PC-3 (cell line): ENCODE results near the gene CCNYL1. TPM values are rescaled to one million over a fixed set of nuclear protein-coding genes. Genes with fewer than 3 reads are reported as not detected.

Source experiments
- ATAC-seq: fragments of 200-7000 bp; cut with Tn5 transposase; 2 replicates; pipeline ENCODE4 v1.9.1; 2020; ENCODE audit warnings: mild to moderate bottlenecking, moderate library complexity
- BruUV-seq: library from RNA; stranded (reverse); fragments of 400-500 nt; replicated peaks from 2 replicates; lab custom pipeline; 2021; lab: Mats Ljungman, UMichigan
- CTCF ChIA-PET: fragments of 300-600 bp; sonication (Branson Sonifier 250); formaldehyde crosslinking; loops from one replicate; lab custom pipeline; 2022; ENCODE audit warnings: antibody characterized with exemption; lab: Charles Lee
- POLR2A ChIA-PET: fragments of 300-600 bp; sonication (Branson Sonifier 250); formaldehyde crosslinking; loops from one replicate; lab custom pipeline; 2022; ENCODE audit warnings: antibody characterized with exemption; ENCODE audit not compliant: unreplicated experiment; lab: Charles Lee
- DNase-seq: peaks from one replicate; pipeline ENCODE4 v3.0.0-alpha.2; 2015
- H2AFZ ChIP-seq: fragments of 300-600 bp; sonication (generic); 2 replicates; pipeline ENCODE4 v1.6.0; 2016; ENCODE audit warnings: antibody characterized with exemption, low read length
- H3F3A ChIP-seq: fragments of 300-600 bp; sonication (generic); one replicate; pipeline ENCODE4 v1.6.0; 2017; ENCODE audit warnings: antibody characterized with exemption, low read length, control low read depth, mild to moderate bottlenecking; ENCODE audit not compliant: unreplicated experiment
- H3K27ac ChIP-seq: fragments of 300-600 bp; sonication (generic); 2 replicates; pipeline ENCODE4 v1.5.1; 2016; ENCODE audit warnings: mild to moderate bottlenecking, low read length
- H3K27me3 ChIP-seq: fragments of 300-600 bp; sonication (generic); 2 replicates; pipeline ENCODE4 v1.6.1; 2016; ENCODE audit warnings: low read length, mixed read lengths
- H3K36me3 ChIP-seq: fragments of 300-600 bp; sonication (generic); 2 replicates; pipeline ENCODE4 v1.6.1; 2016; ENCODE audit warnings: low read depth, mixed run types, low read length, mixed read lengths
- H3K4me1 ChIP-seq: fragments of 300-600 bp; sonication (generic); 2 replicates; pipeline ENCODE4 v1.5.1; 2016; ENCODE audit warnings: low read length; ENCODE audit not compliant: insufficient read depth
- H3K4me2 ChIP-seq: fragments of 300-600 bp; sonication (generic); 2 replicates; pipeline ENCODE4 v1.6.0; 2016; ENCODE audit warnings: low read length
- H3K4me3 ChIP-seq: fragments of 300-600 bp; sonication (generic); 2 replicates; pipeline ENCODE4 v1.5.1; 2016; ENCODE audit warnings: mild to moderate bottlenecking, low read length, mixed read lengths
- H3K79me2 ChIP-seq: fragments of 300-600 bp; sonication (generic); 2 replicates; pipeline ENCODE4 v1.6.1; 2017; ENCODE audit warnings: low read length, mixed read lengths
- H3K9ac ChIP-seq: fragments of 300-600 bp; sonication (generic); 2 replicates; pipeline ENCODE4 v1.6.0; 2016; ENCODE audit warnings: mild to moderate bottlenecking, low read length
- H3K9me2 ChIP-seq: fragments of 300-600 bp; sonication (generic); replicated peaks from 2 replicates; pipeline ENCODE4 v1.6.1; 2016; ENCODE audit warnings: mixed run types, low read length, mixed read lengths
- H3K9me3 ChIP-seq: fragments of 300-600 bp; sonication (generic); 2 replicates; pipeline ENCODE4 v1.6.1; 2016; ENCODE audit warnings: low read length, mixed read lengths
- H4K20me1 ChIP-seq: fragments of 300-600 bp; sonication (generic); 2 replicates; pipeline ENCODE4 v1.6.1; 2016; ENCODE audit warnings: low read length, mixed read lengths
- CTCF ChIP-seq: fragments of 300-600 bp; sonication (generic); conservative IDR thresholded peaks from 2 replicates; pipeline ENCODE4 v1.5.1; 2017; ENCODE audit warnings: antibody characterized with exemption, low read depth, mild to moderate bottlenecking, low read length
- EZH2 ChIP-seq: fragments of 300-600 bp; sonication (generic); IDR thresholded peaks from one replicate; pipeline ENCODE4 v1.6.1; 2017; ENCODE audit warnings: antibody characterized with exemption, mild to moderate bottlenecking, low read length; ENCODE audit not compliant: unreplicated experiment
- EZH2phosphoT487 ChIP-seq: fragments of 300-600 bp; sonication (generic); IDR thresholded peaks from 2 replicates; pipeline ENCODE4 v1.6.1; 2018; ENCODE audit warnings: mild to moderate bottlenecking, antibody characterized with exemption, low read length, borderline replicate concordance
- intact Hi-C: fragments of 100-400 bp; cut with micrococcal nuclease; formaldehyde crosslinking; loops from 2 replicates; pipeline ENCODE4 v1.9.0; 2023
- total RNA-seq: library from RNA; depleted of rRNA; stranded (reverse); fragments of >200 nt; gene quantifications from 2 replicates; pipeline ENCODE4 v1.2.3, GENCODE V29; 2014

Gene CCNYL1
- total RNA-seq, 1 experiment from 2014 or later = 14.7 TPM

- Histone ChIP-seq H3K4me1 (peaks cover 14% of the 10 kb centered on the region; the same call in 1 of the 2 replicates), H2AFZ (no peak overlapping the region), H3K9me3 (no peaks in the 10 kb centered on the region), H3K4me2 (peak overlapping the region; percentile 37; the same call in 1 of the 2 replicates), H3K79me2 (peaks cover 59% of the 10 kb centered on the region), H3K27ac (no peak overlapping the region), H3K9ac (no peak overlapping the region), H3K4me3 (no peak overlapping the region), H4K20me1 (no peaks in the 10 kb centered on the region), H3K9me2 (no peaks in the 10 kb centered on the region), H3K27me3 (no peaks in the 10 kb centered on the region), H3K36me3 (no peaks in the 10 kb centered on the region), H3F3A (no peaks in the 10 kb centered on the region)
- intact Hi-C loops = no loop called here
- ATAC-seq (no peak), DNase-seq (no peak)
- TF ChIP-seq EZH2phosphoT487 (no peak), CTCF (no peak), EZH2 (no peak)
- ChIA-PET POLR2A (no interaction called here), CTCF (interaction anchor here (0.7 kb wide), 1 partner anchor 372 kb away, joined by 10 read pairs; no protein-coding TSS in a partner anchor)
- BruUV-seq = TSS peak; percentile 11
These were observed 54.7 kb downstream of the CCNYL1 start for GRCh38 chr2:207766041-207766551.

- ATAC-seq (no peak), DNase-seq (no peak)
- H3K9me2 ChIP-seq = no peaks in the 10 kb centered on the region
- H3K79me2 ChIP-seq = peaks cover 59% of the 10 kb centered on the region
- no peaks in the 10 kb centered on the region for H3K36me3 ChIP-seq
- no peaks in the 10 kb centered on the region for H4K20me1 ChIP-seq
- H3K9me3 ChIP-seq = no peaks in the 10 kb centered on the region
- intact Hi-C loops = no loop called here
- H3K4me3 ChIP-seq = no peak overlapping the region
- CTCF ChIA-PET = no interaction called here
- H3F3A ChIP-seq = no peaks in the 10 kb centered on the region
- H3K9ac ChIP-seq = no peak overlapping the region
- POLR2A ChIA-PET = no interaction called here
- peak overlapping the region; percentile 37; the same call in 1 of the 2 replicates for H3K4me2 ChIP-seq
- no peaks in the 10 kb centered on the region for H3K27me3 ChIP-seq
- BruUV-seq = no TSS peak
- no peak overlapping the region for H2AFZ ChIP-seq
- no peak overlapping the region for H3K27ac ChIP-seq
- peaks cover 14% of the 10 kb centered on the region; the same call in 1 of the 2 replicates for H3K4me1 ChIP-seq
- no peak for TF ChIP-seq EZH2phosphoT487
- no peak for TF ChIP-seq EZH2
- no peak for TF ChIP-seq CTCF
These were observed 55.4 kb downstream of the CCNYL1 start for GRCh38 chr2:207766697-207767460.
